ENCODE data around the gene CYSTM1.

GRCh38 chr5:140126315-140127012, 48.5 kb upstream of the CYSTM1 start:
- TF ChIP-seq POLR2A (IDR thresholded peaks at IDR 0.05) (no peak), CTCF (IDR thresholded peaks at IDR 0.05) (no peak)

Data from body of pancreas (tissue), 4 donors.